HG02970 (cell line): ENCODE data around the gene AMN1.
"Not testable (repeated sequence)": the region's sequence is repeated elsewhere in the genome, so short reads cannot be mapped to it uniquely, and the experiment has no call there.

Experiments
- ATAC-seq: cut with Tn5 transposase; IDR thresholded peaks from one replicate; pipeline ENCODE4 v1.9.1; 2021; ENCODE audit warnings: mild to moderate bottlenecking, moderate library complexity, moderate number of reproducible peaks; ENCODE audit not compliant: unreplicated experiment, low FRiP score

AMN1 gene

GRCh38 chr12:31733549-31734432 lies 5.0 kb upstream of the AMN1 start:
- ATAC-seq: not testable (repeated sequence)

- ATAC-seq: no peak
Measured at GRCh38 chr12:31732926-31733548, 4.2 kb upstream of the AMN1 start.

DNA sequence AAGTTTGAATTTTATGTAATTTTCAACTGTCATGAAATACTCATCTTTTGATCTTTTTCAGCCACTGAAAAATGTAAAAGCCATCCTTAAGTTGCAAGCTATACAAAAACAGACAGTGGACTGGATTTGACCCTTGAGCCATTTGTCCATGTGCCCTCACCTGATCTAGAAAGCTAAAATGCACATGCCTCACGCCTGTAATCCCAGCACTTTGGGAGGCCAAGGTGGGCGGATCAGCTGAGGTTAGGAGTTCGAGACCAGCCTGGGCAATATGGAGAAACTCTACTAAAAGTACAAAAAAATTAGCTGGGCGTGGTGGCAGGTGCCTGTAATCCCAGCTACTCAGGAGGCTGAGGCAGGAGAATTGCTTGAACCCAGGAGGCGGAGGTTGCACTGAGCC lies 2.4 kb upstream of the AMN1 start:
- ATAC-seq: not testable (repeated sequence)

DNA sequence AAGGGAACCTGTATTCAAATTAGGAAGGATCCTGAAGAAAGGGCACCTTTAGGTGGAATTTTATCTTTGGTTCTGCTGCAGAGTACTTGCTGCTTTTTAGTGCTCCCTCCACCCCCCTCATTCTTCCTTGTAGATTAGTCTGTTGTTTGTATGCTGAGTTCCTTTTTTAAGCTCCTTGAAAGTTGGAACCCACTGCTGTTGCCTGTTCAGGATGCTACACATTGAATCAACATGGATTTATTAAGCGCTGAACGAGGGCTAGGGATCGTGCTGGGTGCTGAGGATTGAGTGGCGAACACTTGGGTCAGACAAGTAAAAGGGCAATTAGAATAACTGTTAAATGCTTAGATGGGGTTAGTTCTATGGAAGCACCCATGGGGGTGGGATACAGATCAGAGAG lies 884 bp upstream of the AMN1 start:
- ATAC-seq: no peak

- no peak for ATAC-seq
Measured at GRCh38 chr12:31728289-31728916, 418 bp downstream of the AMN1 start.

DNA sequence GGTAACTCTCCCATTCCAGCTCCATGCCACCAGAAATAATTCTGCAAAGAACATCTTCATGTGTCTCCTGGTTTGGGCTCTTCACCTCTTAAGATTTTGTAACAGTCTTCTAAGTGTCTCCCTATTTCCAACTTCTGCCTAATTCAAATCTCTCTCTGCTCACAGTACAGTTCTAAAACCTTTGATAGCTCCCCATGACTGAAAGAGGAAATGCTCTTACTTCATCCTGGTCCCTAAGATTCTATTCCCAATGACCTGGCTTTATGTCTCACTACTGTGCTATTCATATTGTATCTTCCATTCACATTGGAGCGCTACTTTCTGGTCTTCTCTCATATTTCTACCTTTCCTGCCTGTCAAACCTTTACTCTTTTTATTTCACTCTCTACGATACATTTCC lies 1.6 kb downstream of the AMN1 start:
- ATAC-seq: no peak

- no peak for ATAC-seq
Measured at GRCh38 chr12:31726575-31726974, 2.2 kb downstream of the AMN1 start.

DNA sequence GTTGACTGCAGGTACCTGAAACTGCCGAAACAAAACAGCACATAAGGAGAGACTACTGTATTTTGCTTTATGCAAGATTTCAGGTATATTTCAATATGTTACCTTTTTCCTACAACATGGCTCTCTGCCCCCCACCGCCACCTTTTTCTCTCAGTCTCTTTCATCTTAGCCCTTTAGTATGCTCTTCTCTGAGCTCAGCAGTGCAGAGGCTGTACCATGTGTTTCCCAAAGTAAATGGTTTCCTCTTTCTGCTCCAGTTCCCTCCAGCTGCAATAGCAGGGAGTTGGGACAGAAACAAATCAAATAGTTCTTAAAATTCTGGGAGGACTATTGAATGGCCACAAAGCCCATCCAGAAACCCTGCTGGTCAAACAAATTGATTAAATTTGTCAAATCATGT lies 4.3 kb downstream of the AMN1 start:
- ATAC-seq: no peak

DNA sequence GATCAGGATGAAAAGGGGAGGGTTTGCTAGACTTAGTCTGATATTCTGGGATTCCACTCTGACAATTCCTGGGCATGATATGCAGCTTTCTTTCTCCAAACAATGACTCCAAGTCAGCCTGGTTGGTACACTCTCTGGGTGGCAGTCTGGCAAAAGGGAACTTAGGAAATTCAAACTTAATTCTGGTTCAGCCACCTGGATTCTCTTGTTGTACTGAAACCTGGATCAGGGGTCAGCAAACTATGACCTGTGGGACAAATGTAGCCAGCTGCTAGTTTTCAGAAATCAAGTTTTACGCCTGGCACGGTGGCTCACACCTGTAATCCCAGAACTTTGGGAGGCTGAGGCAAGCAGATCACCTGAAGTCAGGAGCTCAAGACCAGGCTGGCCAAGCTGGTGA lies 6.2 kb downstream of the AMN1 start:
- no peak for ATAC-seq

GRCh38 chr12:31718542-31719198 lies 10.2 kb downstream of the AMN1 start:
- not testable (repeated sequence) for ATAC-seq

DNA sequence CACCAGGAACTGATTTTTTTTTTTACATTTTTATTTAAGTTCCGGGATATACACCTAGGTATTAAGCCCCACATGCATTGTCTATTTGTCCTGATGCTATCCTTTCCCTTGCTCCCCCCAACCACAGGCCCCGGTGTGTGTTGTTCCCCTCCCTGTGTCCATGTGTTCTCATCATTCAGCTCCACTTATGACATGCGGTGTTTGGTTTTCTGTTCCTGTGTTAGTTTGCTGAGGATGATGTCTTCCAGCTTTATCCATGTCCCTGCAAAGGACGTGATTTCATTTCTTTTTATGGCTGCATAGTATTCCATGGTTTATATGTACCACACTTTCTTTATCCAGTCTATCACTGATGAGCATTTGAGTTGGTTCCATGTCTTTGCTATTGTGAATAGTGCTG lies 11.8 kb downstream of the AMN1 start:
- ATAC-seq: not testable (repeated sequence)

GRCh38 chr12:31715283-31715825 lies 13.5 kb downstream of the AMN1 start:
- ATAC-seq: no peak

DNA sequence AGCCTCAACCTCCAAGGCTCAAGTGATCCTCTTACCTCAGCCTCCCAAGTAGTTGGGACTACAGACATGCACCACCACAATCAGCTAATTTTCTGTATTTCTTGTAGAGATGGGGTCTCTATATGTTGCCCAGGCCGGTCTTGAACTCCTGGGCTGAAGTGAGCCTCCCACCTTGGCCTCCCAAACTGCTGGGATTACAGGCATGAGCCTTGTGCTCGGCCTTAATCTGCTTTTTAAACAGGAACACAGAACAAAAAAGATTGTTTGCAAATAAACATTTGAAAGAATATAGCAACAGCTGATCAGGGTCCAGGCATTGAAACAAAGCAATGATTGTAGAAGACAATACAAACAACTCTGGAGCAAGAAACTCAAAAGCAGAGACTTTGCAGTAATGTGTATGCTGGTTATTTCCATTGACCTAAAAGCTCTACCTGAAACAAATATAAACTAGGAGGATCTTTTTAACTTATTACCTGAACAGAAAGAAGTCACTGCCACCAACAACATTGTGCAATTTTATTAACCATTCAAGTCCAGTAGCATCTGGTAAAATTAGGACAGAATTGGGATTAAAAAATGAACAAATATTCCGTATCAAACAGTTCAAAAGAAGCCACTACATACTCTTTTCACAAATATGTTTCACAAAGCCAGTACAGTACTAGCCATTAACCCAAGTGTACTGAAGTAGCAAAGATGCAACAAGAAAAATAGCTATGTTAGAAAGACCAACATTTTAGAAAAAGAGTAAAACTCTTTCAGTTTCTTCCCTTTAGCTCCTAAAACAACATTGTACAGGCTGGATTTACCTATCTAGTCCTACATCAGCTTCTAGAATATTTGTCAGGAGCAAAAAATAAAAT lies 14.2 kb downstream of the AMN1 start:
- no peak for ATAC-seq

GRCh38 chr12:31712877-31713276 lies 15.9 kb downstream of the AMN1 start:
- no peak for ATAC-seq

- no peak for ATAC-seq
Measured at GRCh38 chr12:31710021-31710818, 18.6 kb downstream of the AMN1 start.

- ATAC-seq: not testable (repeated sequence)
Measured at GRCh38 chr12:31708118-31708517, 20.7 kb downstream of the AMN1 start.

DNA sequence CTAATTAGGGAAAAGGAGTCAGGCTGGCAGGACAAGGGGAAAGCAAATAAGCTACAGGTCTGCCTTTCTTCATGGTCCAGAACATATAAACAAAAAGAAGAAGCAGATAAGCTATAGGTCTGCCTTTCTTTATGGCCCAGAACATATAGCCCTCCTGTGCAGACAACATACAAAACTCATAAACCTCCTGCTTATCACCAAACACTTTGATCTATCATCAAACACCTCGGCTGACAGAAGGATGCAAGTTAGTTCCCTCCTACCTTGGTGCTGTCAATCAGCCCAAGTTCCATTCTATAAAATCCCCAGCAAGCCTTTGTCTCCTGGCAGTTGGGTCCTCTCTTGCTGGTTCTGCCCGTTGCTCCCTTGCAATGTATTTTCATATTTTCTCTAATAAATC lies 23.2 kb downstream of the AMN1 start:
- ATAC-seq: no peak

DNA sequence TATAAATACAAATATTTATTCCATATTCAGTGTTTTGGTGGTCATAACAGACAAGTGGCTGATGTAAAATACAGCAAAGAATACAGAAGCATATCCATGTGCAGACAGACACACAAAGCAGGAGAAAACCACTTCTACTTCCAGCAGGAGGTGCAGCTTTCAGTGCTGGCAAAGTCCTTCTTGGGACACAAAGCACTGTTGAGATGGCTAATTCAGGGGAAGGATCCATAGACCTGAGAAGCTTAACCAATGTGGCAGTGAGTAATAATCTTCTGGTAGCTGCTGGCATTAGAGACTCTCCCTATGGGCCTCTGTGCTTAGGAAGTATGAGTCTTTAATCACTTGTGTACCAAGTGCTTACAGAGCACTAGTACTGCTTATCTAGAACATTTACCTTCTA lies 26.8 kb downstream of the AMN1 start:
- ATAC-seq: no peak

GRCh38 chr12:31689921-31690320 lies 38.9 kb downstream of the AMN1 start:
- ATAC-seq: not testable (repeated sequence)
